IMR-90 (cell line): ENCODE results near the gene TOP2A.

Source experiments
- TF ChIP-seq, protein P1 (sequence below): conservative IDR thresholded peaks from 2 replicates; pipeline ENCODE4 v1.5.1; 2012; ENCODE audit warnings: mild to moderate bottlenecking, low read depth, low read length, improper control_type of control experiment
- TF ChIP-seq, protein P2 (sequence below): fragments of 150-350 bp; IDR thresholded peaks from 2 replicates; pipeline ENCODE4 v1.6.1; 2016; ENCODE audit warnings: low read depth, mild to moderate bottlenecking, low read length, moderate library complexity, borderline replicate concordance

DNA sequence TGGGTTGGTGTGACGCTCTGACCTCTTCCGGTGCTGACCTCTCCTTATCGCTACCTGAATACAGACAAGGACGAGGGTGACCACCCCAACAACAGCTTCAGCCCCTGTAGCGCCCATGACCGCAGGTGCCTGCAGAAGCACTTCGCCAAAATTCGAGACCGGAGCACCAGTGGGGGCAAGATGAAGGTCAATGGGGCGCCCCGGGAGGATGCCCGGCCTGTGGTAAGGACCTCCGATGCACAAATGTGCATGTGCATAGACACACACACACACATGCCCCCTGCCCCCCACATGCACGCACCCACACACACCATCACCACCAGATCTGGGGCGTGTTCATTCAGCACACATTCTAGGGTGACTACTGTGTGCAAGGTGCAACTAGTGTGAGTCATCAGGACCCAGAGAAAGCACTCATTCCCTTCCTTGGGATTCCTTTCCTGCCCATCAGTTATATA lies 35.3 kb upstream of the TOP2A start:
- TF ChIP-seq, protein P1, sequence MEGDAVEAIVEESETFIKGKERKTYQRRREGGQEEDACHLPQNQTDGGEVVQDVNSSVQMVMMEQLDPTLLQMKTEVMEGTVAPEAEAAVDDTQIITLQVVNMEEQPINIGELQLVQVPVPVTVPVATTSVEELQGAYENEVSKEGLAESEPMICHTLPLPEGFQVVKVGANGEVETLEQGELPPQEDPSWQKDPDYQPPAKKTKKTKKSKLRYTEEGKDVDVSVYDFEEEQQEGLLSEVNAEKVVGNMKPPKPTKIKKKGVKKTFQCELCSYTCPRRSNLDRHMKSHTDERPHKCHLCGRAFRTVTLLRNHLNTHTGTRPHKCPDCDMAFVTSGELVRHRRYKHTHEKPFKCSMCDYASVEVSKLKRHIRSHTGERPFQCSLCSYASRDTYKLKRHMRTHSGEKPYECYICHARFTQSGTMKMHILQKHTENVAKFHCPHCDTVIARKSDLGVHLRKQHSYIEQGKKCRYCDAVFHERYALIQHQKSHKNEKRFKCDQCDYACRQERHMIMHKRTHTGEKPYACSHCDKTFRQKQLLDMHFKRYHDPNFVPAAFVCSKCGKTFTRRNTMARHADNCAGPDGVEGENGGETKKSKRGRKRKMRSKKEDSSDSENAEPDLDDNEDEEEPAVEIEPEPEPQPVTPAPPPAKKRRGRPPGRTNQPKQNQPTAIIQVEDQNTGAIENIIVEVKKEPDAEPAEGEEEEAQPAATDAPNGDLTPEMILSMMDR: no peak
- TF ChIP-seq, protein P2, sequence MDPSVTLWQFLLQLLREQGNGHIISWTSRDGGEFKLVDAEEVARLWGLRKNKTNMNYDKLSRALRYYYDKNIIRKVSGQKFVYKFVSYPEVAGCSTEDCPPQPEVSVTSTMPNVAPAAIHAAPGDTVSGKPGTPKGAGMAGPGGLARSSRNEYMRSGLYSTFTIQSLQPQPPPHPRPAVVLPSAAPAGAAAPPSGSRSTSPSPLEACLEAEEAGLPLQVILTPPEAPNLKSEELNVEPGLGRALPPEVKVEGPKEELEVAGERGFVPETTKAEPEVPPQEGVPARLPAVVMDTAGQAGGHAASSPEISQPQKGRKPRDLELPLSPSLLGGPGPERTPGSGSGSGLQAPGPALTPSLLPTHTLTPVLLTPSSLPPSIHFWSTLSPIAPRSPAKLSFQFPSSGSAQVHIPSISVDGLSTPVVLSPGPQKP: no peak
